Ishikawa (cell line): Measurements from ENCODE around the gene KRT33B.

Source experiments
- FOXM1 ChIP-seq: IDR thresholded peaks from 2 replicates; pipeline ENCODE4 v1.6.1; 2012; ENCODE audit warnings: low read depth, borderline replicate concordance
- USF1 ChIP-seq: IDR thresholded peaks from 2 replicates; pipeline ENCODE4 v1.6.1; 2012
- YY1 ChIP-seq: IDR thresholded peaks from 2 replicates; pipeline ENCODE4 v1.6.1; 2012; ENCODE audit warnings: low read depth
- ZBTB7A ChIP-seq: IDR thresholded peaks from 2 replicates; pipeline ENCODE4 v1.6.1; 2012; ENCODE audit warnings: low read depth

GRCh38 chr17:41343029-41343428 is 26.6 kb downstream of the KRT33B start:
- TF ChIP-seq FOXM1 = no peak
- no peak for TF ChIP-seq USF1
- TF ChIP-seq YY1 = no peak
- no peak for TF ChIP-seq ZBTB7A
